GM18511 (cell line): ENCODE data around the gene DCC.

Experiments
- ATAC-seq: cut with Tn5 transposase; IDR thresholded peaks from one replicate; pipeline ENCODE4 v1.9.1; 2021; ENCODE audit warnings: mild to moderate bottlenecking, moderate library complexity; ENCODE audit not compliant: unreplicated experiment

Gene DCC

GRCh38 chr18:52486052-52486451, 146.1 kb downstream of the DCC start:
- no peak for ATAC-seq

GRCh38 chr18:52489396-52490306, 149.7 kb downstream of the DCC start:
- ATAC-seq = no peak

GRCh38 chr18:52496426-52496825, 156.4 kb downstream of the DCC start:
- no peak for ATAC-seq

GRCh38 chr18:52499016-52499415, 159.0 kb downstream of the DCC start:
- ATAC-seq = no peak

- ATAC-seq = no peak
Measured at GRCh38 chr18:52499644-52500043, 159.6 kb downstream of the DCC start.

GRCh38 chr18:52504589-52504988, 164.6 kb downstream of the DCC start:
- ATAC-seq = no peak

- no peak for ATAC-seq
Measured at GRCh38 chr18:52510139-52510538, 170.1 kb downstream of the DCC start.

GRCh38 chr18:52518086-52518485, 178.1 kb downstream of the DCC start:
- no peak for ATAC-seq

GRCh38 chr18:52519021-52519420, 179.0 kb downstream of the DCC start:
- ATAC-seq = no peak

- no peak for ATAC-seq
Measured at GRCh38 chr18:52523566-52523965, 183.6 kb downstream of the DCC start.

- no peak for ATAC-seq
Measured at GRCh38 chr18:52531836-52532235, 191.8 kb downstream of the DCC start.

- ATAC-seq = no peak
Measured at GRCh38 chr18:52536039-52536438, 196.0 kb downstream of the DCC start.

- no peak for ATAC-seq
Measured at GRCh38 chr18:52537261-52537660, 197.3 kb downstream of the DCC start.

GRCh38 chr18:52541056-52541455, 201.1 kb downstream of the DCC start:
- no peak for ATAC-seq

GRCh38 chr18:52544086-52544485, 204.1 kb downstream of the DCC start:
- no peak for ATAC-seq

- no peak for ATAC-seq
Measured at GRCh38 chr18:52546686-52547346, 206.8 kb downstream of the DCC start.

GRCh38 chr18:52553441-52553840, 213.4 kb downstream of the DCC start:
- no peak for ATAC-seq

GRCh38 chr18:52554180-52554579, 214.2 kb downstream of the DCC start:
- no peak for ATAC-seq

GRCh38 chr18:52567360-52567759, 227.4 kb downstream of the DCC start:
- ATAC-seq = no peak

GRCh38 chr18:52569492-52569891, 229.5 kb downstream of the DCC start:
- no peak for ATAC-seq

GRCh38 chr18:52570975-52571374, 231.0 kb downstream of the DCC start:
- no peak for ATAC-seq
